ENCODE measurements around the gene BRD7. TPM values are rescaled to one million over a fixed set of nuclear protein-coding genes. Genes with fewer than 3 reads are reported as not detected.

Gene BRD7
- total RNA-seq, 1 donor from 2014 or later = 35.9 TPM

- DNase-seq (ENCODE audit: low read depth in 2 of 2) = no peak
These were observed 21.1 kb upstream of the BRD7 start for GRCh38 chr16:50389900-50390299.

GRCh38 chr16:50388496-50388895 lies 19.7 kb upstream of the BRD7 start:
- no peak for DNase-seq (ENCODE audit: low read depth in 2 of 2)

- DNase-seq (ENCODE audit: low read depth in 2 of 2) = no peak
These were observed 18.0 kb upstream of the BRD7 start for GRCh38 chr16:50386774-50387173.

- DNase-seq (ENCODE audit: low read depth in 2 of 2) = no peak
These were observed 17.4 kb upstream of the BRD7 start for GRCh38 chr16:50386139-50386538.

DNA sequence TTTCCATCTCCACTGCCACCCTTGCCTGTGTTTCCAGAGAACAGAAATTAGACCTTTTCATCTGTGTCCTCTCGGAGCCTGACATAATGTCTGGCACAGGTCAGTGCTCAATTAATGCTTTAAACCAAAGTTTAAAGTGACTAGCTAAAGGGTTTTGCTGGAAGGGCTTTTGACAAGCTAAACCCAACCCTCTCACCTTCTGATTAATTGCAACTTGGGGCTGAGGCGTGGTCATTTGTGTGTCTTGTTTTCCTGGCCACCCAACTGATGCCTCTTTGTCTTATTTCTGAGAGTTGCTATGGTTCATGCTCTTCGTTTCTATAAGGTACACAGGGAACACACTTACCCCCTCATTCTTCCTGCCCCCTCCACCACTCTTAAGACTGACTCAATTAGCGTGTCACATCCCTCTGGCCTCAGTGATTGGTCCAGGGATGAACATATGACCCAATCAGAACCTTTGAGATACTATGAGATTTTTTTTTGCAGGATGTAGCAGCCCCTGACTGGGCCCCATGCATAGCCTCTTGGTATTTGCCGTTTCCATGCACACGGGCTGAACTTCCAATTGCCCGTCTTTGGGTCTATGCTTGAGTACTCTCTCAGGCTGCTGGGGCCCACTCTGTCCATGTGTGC lies 15.8 kb upstream of the BRD7 start:
- DNase-seq (ENCODE audit: low read depth in 2 of 2) = no peak

GRCh38 chr16:50381679-50382440 lies 13.1 kb upstream of the BRD7 start:
- no peak for DNase-seq (ENCODE audit: low read depth in 2 of 2)

- no peak for DNase-seq (ENCODE audit: low read depth in 2 of 2)
These were observed 9.6 kb upstream of the BRD7 start for GRCh38 chr16:50378417-50378816.

DNA sequence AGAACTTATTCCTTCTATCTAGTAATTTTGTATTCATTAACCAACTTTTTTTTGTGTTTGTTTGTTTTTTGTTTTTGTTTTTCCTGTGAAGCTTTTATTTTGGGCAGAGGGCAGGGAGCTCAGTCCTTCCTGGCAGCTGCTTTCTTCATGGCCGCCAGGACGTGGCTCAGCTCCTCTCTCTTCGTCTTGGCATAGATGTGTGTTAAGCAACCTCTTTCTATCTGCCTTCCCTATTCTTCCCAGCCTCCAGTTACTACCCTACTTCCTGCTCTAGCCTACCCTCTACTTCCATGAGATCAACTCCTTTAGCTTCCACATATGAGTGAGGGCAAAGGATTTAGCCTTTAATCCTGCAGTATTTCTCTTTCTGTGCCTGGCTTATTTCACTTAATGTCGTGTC lies 8.2 kb upstream of the BRD7 start:
- no peak for DNase-seq (ENCODE audit: low read depth in 2 of 2)

DNA sequence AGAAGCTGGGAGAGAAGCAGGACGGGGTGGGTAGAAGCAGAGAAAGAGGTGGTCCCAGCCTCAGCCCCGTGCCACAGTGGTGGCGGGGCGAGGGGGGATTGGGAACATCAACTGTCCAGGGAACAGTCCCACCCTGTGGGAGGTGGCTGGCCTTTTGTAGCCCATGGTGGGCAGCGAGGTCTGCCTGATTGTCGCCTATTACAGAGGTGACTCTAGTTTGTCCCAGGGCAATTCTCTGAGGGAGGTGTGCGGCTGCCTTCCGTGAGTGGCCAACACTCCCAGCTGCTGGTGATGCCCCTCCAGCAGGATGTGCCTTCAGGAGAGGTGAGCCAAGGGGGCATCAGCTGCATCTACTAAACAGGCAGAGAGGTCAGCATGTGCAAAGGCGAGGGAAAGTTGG lies 5.0 kb upstream of the BRD7 start:
- no peak for DNase-seq (ENCODE audit: low read depth in 2 of 2)

GRCh38 chr16:50373345-50373701 lies 4.5 kb upstream of the BRD7 start:
- no peak for DNase-seq (ENCODE audit: low read depth in 2 of 2)

DNA sequence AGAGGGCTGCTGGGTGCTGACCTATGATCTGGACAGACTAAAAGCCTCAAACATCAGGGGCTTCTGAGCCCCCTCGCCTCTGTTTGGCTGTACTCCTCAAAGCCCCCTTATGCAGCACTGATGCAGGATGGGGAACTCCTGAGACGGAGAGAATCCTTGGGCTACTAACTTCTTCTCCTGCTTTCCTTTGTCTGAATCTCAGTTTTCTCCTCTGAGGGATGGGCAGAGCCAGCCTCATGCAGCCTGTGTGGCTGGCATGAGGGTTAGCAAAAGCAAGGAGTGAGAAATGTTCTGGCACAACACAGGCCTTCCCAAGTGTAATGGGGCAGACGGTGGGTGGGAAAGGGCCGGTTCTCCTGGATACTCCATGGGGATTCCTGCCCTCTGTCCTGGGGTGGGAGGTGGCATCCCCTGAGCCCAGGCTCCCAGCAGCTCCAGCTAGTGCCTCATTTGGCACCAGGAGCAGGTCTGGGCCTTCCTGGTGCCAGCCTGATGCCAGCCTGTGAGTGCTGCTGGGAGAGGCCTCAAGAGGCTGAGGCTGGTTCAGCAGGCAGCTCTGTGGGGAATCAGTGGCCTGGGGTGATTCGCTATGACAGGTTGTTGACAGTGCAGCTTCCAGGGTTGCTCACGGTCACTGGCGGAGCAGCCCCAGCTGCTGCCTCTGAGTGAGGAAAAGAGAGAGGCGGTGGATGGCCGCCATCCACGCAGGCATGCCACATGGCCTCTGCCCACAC lies 4.0 kb upstream of the BRD7 start:
- no peak for DNase-seq (ENCODE audit: low read depth in 2 of 2)

DNA sequence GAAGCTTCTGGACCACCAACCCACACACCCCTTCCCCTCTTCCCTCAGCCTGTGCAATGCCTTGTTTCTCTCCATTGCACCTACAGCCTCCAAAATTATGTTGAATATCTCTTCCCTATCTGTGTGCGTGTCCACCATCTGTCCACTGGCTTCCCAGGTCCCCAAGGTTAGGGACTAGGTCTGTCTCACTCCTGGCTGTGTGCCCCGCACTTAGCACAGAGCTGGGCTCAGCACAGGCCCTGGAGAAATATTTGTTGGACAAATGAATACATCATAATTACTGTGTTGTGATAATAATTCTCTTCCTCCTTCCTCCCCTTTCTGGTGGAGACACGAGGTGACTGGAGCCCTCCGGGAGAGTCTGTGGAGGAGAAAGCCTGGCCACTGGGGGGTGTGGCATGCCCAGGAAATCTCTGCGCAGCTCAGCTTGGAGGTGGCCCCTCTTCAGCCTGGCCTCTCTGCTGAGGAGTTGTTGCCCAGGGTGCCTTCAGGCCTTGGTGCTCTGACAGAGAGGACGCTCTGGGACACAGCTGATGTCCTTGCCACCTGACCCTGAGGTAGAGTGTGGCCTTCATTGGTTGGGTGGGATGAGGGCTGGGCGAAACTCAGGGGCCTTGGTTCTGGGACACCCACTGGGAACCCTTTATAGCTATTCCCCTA lies 3.3 kb upstream of the BRD7 start:
- no peak for DNase-seq (ENCODE audit: low read depth in 2 of 2)

- DNase-seq (ENCODE audit: low read depth in 2 of 2) = no peak
These were observed 2.4 kb upstream of the BRD7 start for GRCh38 chr16:50371036-50371716.

GRCh38 chr16:50369133-50369804 lies 481 bp upstream of the BRD7 start:
- DNase-seq (ENCODE audit: low read depth in 2 of 2) = no peak

- peak in 1 of 2 donors; percentile 20 for DNase-seq (ENCODE audit: low read depth in 2 of 2)
These were observed 895 bp downstream of the BRD7 start for GRCh38 chr16:50367777-50368409.

DNA sequence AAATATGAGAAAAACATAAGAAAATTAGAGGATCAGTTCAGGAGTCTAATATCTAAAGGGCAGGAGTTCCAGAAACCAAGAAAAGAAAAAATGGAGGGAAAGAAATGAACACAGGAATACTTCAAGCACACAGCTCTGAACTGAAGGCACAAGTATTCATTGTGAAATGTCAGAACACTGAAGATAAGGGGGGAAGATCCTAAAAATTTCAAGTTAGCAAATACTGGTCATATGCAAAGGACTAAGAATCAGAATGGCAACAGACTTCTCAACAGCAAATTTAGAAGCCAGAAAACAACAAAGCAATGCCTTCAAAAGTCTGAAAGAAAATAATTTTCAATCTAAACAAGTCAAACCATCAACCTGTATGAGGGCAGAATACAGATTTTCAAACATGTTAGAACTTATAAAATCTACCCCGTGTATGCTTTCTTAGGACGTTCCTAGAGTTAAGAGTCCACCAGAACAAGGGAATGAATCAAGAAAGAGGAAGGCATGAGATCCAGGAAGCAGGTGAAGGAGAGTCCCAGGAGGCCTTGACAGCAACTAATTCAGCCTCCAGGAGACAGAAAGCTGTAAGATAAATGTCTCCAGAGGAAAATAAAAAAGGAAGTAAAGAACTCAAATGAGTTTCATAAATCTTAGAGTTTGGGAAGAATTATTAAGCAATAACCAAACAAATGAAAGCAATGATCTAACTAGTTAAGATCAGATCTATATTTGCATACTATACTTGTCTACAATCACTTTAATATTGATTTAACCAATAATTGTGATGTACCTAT lies 2.8 kb downstream of the BRD7 start:
- DNase-seq (ENCODE audit: low read depth in 2 of 2) = no peak

- DNase-seq (ENCODE audit: low read depth in 2 of 2) = no peak
These were observed 5.1 kb downstream of the BRD7 start for GRCh38 chr16:50363656-50364055.

DNA sequence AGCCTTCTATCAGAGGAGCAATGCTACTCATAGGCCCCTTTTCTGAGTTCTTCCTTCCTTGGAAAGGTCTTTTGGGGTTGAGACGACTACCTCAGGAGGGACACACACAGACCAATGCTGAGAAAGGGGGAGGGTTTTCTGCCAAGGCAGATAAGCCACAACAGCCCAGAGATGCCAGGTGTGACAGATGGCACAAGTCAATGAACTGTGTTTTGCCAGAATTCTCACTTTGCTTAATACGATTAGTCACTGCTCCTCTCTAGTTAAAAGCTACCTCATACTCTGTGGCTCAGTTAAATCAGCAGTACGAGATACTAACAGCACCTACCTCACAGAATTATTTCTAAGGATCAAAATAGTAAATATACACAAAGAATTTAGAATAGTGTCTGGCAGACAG lies 8.0 kb downstream of the BRD7 start:
- no peak for DNase-seq (ENCODE audit: low read depth in 2 of 2)

GRCh38 chr16:50360033-50360778 lies 8.6 kb downstream of the BRD7 start:
- no peak for DNase-seq (ENCODE audit: low read depth in 2 of 2)

All from dermis microvascular lymphatic vessel endothelial cell (primary cell).